ENCODE results near the gene VCP. TPM values are rescaled to one million over a fixed set of nuclear protein-coding genes. Genes with fewer than 3 reads are reported as not detected.
"Not testable (repeated sequence)": the region's sequence is repeated elsewhere in the genome, so short reads cannot be mapped to it uniquely, and the experiment has no call there.

Gene VCP
- polyA plus RNA-seq, 12 donors, result 132 to 190 (median 174) TPM; not detected in 1

DNA sequence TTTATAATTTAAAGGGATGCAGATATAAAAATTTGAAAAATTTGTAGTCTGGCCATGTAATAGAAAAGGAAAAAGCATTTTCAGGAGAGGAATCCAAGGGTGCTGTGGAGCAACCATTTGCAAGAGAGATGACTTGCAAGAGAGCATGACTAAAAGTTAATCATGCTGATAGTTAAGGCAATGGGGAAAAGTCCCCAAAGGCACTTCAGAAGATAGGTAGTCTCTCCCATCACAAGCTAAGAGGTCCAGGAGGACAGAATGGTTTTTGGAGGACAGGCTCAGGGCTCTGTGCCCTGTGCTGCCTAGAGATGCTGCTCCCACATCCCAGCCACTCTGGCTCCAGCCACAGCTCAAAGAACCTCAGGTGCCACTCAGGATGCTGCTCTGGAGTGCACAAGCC is 44.1 kb downstream of the VCP start:
- DNase-seq, result no peak

DNA sequence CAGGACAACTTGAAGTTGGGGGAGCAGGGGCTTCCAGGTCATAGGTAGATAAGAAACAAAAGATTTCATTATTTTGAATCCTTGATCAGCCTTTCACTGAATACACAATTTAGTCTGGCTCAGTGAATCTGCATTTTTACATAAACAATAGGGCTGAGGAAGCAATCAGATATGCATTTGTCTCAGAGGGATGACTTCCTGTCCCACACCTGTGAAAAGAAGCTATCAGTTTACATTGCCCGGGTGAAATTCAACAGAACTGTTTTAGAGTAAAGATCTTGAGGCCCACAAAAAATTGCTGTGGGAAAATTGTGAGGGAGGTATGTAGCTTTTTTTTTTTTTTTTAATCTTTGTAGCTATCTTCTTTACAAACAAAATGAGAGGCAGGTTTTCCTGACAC is 44.6 kb downstream of the VCP start:
- no peak for DNase-seq

DNA sequence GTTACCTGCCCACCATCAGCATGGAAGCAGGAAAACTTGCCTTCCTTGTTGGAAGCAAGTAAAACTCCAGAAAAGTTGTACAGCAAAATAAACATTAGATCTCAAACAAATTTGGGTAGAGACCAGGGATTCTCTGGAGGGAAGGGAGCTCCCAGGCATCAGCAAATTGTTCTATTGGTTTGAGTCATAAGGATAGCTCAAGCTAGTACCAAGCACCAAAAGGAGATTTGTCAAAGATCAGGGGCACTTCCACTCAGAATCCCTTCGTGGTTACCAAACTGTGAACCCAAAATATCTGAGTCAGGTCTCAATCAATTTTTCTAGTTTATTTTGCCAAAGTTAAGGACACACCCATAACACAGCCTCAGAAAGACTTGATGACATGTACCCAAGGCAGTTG is 45.1 kb downstream of the VCP start:
- no peak for DNase-seq

DNA sequence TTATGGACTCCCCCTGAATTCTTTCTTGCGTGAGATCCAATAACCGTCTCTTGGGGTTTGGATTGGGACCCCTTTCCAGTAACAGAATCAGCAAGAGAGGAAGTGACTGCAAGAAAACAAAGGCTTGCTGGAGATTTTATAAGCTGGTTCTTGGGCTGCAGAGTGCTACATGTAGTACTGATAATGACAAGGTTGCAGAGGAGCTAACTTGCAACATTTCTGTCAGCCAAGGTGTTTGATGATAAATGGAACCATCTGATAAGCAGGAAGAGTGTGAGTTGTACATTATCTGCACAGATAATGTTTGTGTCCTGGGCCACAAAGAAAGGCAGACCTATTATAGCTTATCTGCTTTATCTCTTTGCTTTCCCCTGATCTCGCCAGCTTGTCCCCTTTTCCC is 45.8 kb downstream of the VCP start:
- no peak for DNase-seq

DNA sequence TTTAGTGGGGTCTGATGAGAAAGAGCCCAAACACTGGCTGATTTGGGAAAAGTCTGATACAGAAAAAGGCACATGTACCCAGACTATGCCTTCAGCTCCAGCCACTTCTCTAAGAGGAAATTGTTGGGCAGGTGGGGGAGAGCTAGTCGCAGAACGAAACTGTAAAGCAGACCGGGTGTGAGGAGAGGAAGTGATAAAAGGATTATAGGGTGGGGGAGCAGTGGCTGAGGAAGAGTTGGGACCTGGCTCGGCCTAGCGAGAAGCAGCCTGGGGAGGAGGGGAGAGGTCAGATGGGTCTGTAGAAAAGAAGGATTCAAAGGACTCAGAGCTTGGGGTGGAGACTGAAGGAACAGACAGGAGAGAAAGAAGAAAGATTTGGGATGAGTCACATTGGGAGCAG is 49.0 kb downstream of the VCP start:
- not testable (repeated sequence) for DNase-seq

DNA sequence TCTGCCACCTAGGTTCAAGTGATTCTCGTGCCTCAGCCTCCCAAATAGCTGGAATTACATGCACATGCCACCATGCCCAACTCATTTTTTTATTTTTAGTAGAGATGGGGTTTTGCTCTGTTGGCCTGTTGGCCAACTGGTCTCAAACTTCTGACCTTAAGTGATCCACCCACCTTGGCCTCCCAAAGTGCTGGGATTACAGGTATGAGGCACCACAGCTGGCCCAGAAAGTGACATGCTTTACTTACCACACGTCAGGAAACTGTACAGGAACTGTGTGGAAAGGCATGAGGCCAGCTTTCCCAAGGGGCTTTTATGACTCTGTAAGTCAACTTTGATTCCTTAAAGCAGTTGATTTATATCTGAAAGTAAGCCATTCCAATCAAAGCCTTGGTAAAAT is 57.9 kb downstream of the VCP start:
- no peak for DNase-seq

DNA sequence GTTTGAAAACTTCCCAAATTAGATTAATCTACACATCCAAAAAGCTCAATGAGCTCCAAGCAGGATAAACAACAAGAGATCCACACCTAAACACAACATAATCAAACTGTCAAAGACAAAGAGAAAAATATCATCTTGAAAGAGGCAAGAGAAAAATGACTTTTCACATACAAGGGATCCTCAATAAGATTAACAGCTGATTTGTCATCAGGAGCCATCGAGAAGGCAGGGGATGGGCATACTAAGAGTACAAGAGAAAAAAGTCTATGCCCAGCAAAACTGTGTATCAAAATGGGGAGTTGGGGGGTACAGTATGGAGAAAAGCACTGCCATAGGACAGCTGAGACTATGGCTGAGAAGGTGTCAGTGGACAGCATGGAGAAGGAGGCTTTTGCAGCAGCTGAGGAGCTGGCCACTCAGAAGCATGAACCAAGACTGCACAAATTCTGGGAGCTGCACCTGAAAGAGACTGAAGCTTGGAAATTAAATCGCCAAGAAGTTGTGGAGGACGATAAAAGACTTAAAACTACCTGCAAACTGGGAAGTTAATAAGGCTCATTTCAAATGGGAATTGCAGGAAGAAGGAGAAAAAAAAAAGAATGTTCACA is 62.0 kb downstream of the VCP start:
- no peak for DNase-seq

Other genes with a start within 250 kb of the VCP start
- gene PHF24, start 114.3 kb downstream of the VCP start, polyA plus RNA-seq (ENCODE audit: insufficient read length in 12 of 12), result under 1 TPM in 10 of 12 donors, not detected in 2; 0.11 to 0.68 (median 0.37) TPM
- 10 to 100 TPM in 11 of 12 donors, not detected in 1; 16.8 to 60.6 (median 38.4) TPM for gene DNAJB5, start 82.9 kb downstream of the VCP start, polyA plus RNA-seq (ENCODE audit: insufficient read length in 12 of 12)
- gene FANCG, start 7.3 kb upstream of the VCP start, polyA plus RNA-seq (ENCODE audit: insufficient read length in 12 of 12), result 10 to 100 TPM in 10 of 12 donors, 1 to 10 TPM in 1, not detected in 1; 8.4 to 37.0 (median 27.1) TPM
- gene PIGO, start 24.0 kb upstream of the VCP start, polyA plus RNA-seq (ENCODE audit: insufficient read length in 12 of 12), result 10 to 100 TPM in 11 of 12 donors, not detected in 1; 10.4 to 17.5 (median 11.7) TPM
- 10 to 100 TPM in 11 of 12 donors, not detected in 1; 55.3 to 75.3 (median 66.7) TPM for gene STOML2, start 30.5 kb upstream of the VCP start, polyA plus RNA-seq (ENCODE audit: insufficient read length in 12 of 12)
- 10 to 100 TPM in 11 of 12 donors, not detected in 1; 10.1 to 19.7 (median 11.2) TPM for gene ATOSB, start 43.2 kb upstream of the VCP start, polyA plus RNA-seq (ENCODE audit: insufficient read length in 12 of 12)
- 10 to 100 TPM in 11 of 12 donors, not detected in 1; 13.4 to 29.0 (median 18.5) TPM for gene UNC13B, start 89.4 kb upstream of the VCP start, polyA plus RNA-seq (ENCODE audit: insufficient read length in 12 of 12)